HG03571 (cell line): ENCODE results near the gene PTPRK.

ENCODE experiments used
- ATAC-seq: cut with Tn5 transposase; IDR thresholded peaks from one replicate; pipeline ENCODE4 v1.9.1; 2021; ENCODE audit not compliant: unreplicated experiment

PTPRK gene

GRCh38 chr6:128395596-128395995 lies 124.8 kb downstream of the PTPRK start:
- ATAC-seq, result no peak

GRCh38 chr6:128395188-128395587 lies 125.2 kb downstream of the PTPRK start:
- no peak for ATAC-seq

GRCh38 chr6:128394167-128394566 lies 126.2 kb downstream of the PTPRK start:
- no peak for ATAC-seq

GRCh38 chr6:128389820-128390534 lies 130.4 kb downstream of the PTPRK start:
- no peak for ATAC-seq

GRCh38 chr6:128388380-128388779 lies 132.0 kb downstream of the PTPRK start:
- no peak for ATAC-seq

DNA sequence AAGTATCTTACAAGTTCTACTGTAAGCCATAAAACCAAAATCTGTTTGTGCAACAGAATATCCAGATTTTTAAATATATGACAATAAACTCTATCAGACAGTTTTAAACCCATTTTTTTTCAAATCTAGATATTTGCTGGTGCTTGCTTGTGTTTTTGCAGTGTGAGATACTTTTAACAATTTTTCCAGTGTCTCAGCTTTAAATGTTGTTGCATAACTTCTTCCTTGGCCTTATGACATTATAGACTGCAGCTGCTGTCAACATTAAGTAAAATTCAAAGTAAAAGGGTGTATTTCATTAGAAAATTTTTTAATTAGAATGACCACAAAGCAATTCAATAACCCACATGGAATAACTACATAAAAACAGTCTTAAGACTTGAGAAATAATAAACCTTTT lies 139.5 kb downstream of the PTPRK start:
- ATAC-seq, result no peak

DNA sequence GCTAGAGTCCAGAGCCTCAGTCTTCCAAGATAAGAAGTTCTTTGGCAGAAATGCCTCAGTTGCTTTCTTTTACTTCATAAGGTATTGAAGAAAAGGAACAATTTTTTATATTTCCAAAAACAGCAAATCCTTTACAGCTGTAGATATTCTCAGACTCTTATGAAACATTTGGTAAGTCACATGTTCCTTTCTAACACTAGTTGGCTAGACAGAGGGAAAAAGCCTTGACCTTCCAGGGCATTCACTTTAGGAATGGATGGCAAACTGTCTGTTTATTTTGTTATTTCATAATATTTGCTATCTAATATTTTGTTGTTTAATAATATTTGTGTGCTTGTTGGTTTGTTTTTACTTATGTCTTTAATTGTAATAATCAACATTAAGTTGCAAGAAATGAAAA lies 140.8 kb downstream of the PTPRK start:
- ATAC-seq, result no peak

DNA sequence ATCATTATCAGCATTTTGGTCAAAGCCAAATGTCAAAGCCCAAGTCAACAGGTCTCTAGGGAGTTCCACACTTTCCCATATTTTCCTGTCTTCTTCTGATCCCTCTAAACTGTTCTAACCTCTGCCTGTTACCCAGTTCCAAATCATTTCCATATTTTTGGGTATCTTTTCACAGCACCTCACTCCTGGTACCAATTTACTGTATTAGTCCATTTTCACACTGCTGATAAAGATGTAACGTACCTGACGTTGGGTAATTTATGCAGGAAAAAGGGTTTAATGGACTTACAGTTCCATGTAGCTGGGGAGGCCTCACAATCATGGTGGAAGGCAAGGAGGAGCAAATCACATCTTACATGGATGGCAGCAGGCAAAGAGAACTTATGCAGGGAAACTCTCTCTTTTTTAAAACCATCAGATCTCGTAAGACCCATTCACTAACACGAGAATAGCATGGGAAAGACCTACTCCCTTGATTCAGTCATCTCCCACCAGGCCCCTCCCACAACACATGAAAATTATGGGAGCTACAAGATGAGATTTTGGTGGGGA lies 143.4 kb downstream of the PTPRK start:
- no peak for ATAC-seq

DNA sequence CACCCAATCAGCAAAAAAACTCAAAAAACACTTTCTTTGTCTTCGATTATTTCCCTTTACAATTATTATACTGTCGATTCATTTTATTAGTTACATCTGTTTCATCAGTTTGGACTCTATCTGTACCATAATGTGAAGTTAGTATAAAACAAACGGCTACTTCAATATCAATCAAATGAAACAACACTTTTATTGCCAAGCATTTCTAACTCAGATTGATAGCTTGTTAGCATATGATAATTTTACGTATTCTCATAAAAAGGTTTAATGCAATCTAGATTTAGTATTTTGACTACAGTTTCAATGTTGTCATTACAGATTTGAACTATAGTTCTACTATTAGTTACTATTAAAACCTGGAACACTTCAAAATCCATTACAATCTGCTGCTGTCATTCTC lies 149.3 kb downstream of the PTPRK start:
- no peak for ATAC-seq

- ATAC-seq, result no peak
Measured at GRCh38 chr6:128370072-128370471, 150.3 kb downstream of the PTPRK start.

- no peak for ATAC-seq
Measured at GRCh38 chr6:128368213-128368944, 152.0 kb downstream of the PTPRK start.

DNA sequence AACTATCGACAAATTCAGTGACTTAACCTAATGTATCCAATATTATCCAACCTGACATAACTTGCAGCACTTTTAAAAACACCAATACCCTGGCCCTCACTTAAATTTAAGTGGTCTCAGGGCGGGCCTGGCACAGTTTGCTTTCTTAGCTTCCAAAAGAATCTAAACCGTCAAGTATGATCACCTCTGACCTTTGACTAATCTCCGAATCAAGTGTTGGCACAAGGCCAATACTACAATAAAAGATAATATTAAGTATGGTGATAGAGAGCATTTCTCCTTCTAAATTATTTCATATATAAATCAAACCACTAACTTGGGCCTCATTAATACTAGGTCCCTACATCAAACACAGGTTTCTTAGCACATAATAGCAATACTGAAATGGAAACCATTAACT lies 153.0 kb downstream of the PTPRK start:
- no peak for ATAC-seq

DNA sequence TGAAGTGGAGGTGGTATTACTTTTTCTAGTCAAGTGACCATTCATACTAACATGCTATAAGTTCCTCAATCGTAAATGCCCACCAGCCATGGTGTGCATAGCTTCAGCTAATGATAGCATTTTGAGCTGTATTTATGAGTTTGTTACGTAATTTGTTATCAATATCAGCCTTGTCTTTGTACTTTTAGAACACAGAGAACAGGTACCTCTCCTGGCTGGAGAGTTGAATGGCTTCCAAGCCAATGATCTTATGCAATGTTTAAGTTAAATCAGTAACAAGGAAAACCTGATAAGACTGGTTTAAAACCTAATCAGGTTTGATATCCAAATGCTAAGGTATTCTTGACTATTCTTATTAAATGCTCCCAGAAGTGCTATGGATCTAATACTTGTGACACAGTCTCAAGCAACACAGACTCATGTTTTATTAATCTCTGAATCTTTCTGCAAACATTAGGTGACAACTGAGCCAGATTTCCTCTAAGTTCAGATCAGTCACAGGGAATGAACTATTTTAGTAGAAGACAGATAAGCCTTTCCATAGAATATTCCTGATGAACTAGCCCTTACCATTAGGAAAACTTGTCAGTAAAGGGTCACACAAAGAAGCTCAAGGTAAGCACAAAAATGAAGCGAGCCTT lies 154.8 kb downstream of the PTPRK start:
- no peak for ATAC-seq

DNA sequence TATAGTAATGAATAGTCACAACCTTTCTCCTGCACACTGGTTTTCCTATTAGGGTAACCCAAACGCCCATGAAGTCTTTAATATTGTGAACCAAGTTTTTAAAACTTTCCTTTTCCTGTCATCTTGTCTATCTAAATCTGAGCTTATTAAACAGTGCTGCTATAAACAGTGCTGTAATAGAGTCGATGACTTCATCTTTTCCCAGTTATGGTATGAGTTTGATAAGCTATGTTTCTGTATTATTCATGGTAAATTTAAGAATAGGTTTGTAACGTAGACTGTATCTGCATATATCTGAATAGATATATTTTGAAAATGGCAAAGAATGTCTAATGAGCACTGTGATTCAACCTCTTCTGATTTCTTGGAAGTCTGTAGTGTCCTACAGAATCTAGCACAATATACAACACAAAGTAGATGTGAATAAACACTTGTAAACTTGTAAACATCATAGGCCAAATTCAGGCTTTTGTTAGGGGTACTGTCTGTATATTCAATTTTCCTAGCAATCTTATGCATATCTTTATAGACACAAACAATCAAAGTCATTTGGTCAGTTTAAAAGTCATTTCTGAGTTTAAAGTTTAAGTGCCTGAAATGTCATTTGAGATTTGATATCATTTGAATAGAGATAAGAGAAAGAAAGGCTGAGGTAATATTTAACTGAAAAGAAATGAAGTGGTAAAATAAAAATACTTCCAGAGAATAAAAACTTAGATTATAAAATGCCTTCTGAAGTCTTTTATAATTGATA lies 155.5 kb downstream of the PTPRK start:
- ATAC-seq, result no peak

- no peak for ATAC-seq
Measured at GRCh38 chr6:128363020-128363813, 157.2 kb downstream of the PTPRK start.

GRCh38 chr6:128361378-128361777 lies 159.0 kb downstream of the PTPRK start:
- no peak for ATAC-seq

DNA sequence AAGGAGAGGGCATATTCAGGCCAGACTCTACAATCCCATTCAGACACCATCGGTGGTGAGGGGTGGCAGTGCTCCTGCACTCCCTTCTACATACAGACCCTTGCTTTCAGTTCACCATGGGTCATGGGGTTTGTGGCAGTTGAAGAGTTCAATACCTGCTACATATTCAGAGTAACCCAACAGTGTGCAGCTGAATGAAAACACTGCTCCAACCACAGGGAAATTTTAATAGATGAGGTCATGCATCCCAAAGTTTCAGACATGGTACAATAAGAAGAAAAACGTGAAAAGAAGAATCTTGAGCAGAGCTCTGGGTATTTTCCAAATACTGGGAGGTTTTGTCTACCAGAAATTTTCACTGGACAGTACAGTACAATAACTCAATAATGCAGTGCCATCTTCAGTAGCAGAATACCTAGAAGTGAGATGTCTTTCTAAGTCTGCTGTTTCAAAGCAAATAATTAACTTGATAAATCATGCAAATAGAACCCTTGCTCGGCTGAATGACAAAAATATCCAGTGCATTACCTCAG lies 162.1 kb downstream of the PTPRK start:
- no peak for ATAC-seq

GRCh38 chr6:128357392-128358130 lies 162.8 kb downstream of the PTPRK start:
- no peak for ATAC-seq

GRCh38 chr6:128352366-128352765 lies 168.0 kb downstream of the PTPRK start:
- ATAC-seq, result no peak

DNA sequence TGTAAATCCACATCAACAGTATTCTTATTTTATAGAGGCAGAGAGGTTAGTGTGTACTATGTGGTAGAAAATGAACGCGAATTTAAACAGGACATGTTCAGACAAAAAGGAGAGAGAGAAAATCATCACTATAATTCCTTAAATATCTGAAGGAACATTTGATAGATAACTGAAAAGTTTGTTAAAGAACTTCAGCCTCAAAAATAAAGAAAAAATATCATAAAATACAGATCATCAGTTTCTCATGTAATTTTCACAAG lies 169.2 kb downstream of the PTPRK start:
- no peak for ATAC-seq
